B cell (primary cell): ENCODE measurements around the gene SGPL1. TPM values are rescaled to one million over a fixed set of nuclear protein-coding genes. Genes with fewer than 3 reads are reported as not detected.

Experiments used
- ATAC-seq: fragments of 200-7000 bp; cut with Tn5 transposase; one replicate; pipeline ENCODE4 v1.10.0; 2021; ENCODE audit warnings: low read depth, mild to moderate bottlenecking, moderate number of reproducible peaks, moderate library complexity
- CTCF ChIA-PET: fragments of 350-600 bp; sonication (Branson Sonifier 250); formaldehyde crosslinking; loops from one replicate; lab custom pipeline; 2021; ENCODE audit warnings: antibody characterized with exemption, inconsistent platforms; lab: Charles Lee
- POLR2A ChIA-PET: fragments of 350-600 bp; sonication (Branson Sonifier 250); formaldehyde crosslinking; loops from one replicate; lab custom pipeline; 2021; ENCODE audit warnings: antibody characterized with exemption; lab: Charles Lee
- DNase-seq: peaks from one replicate; pipeline ENCODE4 v3.0.0; 2013
- H2AFZ ChIP-seq: 2 replicates; pipeline ENCODE4 v1.6.1; 2012; ENCODE audit warnings: mild to moderate bottlenecking, low read depth, low read length; ENCODE audit not compliant: insufficient read depth, poor library complexity, severe bottlenecking
- H3K27ac ChIP-seq, 2 donors: 1 replicate in 1 of 2; 2 replicates in 1 of 2; pipeline ENCODE4 v1.5.1; 2012 to 2013; ENCODE audit warnings: low read length in 2 of 2, mild to moderate bottlenecking in 2 of 2, moderate library complexity in 1 of 2
- H3K27me3 ChIP-seq, 4 experiments: fragments of 200-600 bp in 1 of 4; sonication (generic) in 1 of 4; replicated peaks in 1 of 4; 1 replicate in 2 of 4; 2 replicates in 2 of 4; pipeline versions ENCODE4 v1.6.1 to v1.7.0; 2013 to 2016; ENCODE audit warnings: low read length in 3 of 4, mild to moderate bottlenecking in 2 of 4, mixed read lengths in 1 of 4, moderate library complexity in 1 of 4; ENCODE audit not compliant: insufficient read depth in 4 of 4, control insufficient read depth in 3 of 4; ENCODE audit errors: control extremely low read depth in 1 of 4
- H3K36me3 ChIP-seq, 2 experiments: replicated peaks in 1 of 2; 1 replicate in 1 of 2; 2 replicates in 1 of 2; pipeline versions ENCODE4 v1.6.1 to v1.7.1; 2013; ENCODE audit warnings: low read length in 1 of 2; ENCODE audit not compliant: insufficient read depth in 2 of 2, control insufficient read depth in 1 of 2; ENCODE audit errors: control extremely low read depth in 1 of 2, extremely low read depth in 1 of 2
- H3K4me1 ChIP-seq, 2 donors: fragments of 200-600 bp in 1 of 2; sonication (generic) in 1 of 2; 1 replicate in 1 of 2; 2 replicates in 1 of 2; pipeline versions ENCODE4 v1.5.1 to v1.6.1; 2013 to 2017; ENCODE audit warnings: low read length in 2 of 2; ENCODE audit not compliant: control insufficient read depth in 2 of 2, insufficient read depth in 2 of 2
- H3K4me2 ChIP-seq: replicated peaks from 2 replicates; pipeline ENCODE3; 2012; ENCODE audit warnings: mild to moderate bottlenecking, low read depth, low read length; ENCODE audit not compliant: poor library complexity, severe bottlenecking
- H3K4me3 ChIP-seq, 5 experiments: fragments of 200-600 bp in 1 of 5; sonication (generic) in 1 of 5; 1 replicate in 3 of 5; 2 replicates in 2 of 5; pipeline versions ENCODE4 v1.5.1 to v1.7.0; 2011 to 2016; ENCODE audit warnings: low read length in 4 of 5, mild to moderate bottlenecking in 4 of 5, low read depth in 2 of 5, control low read depth in 1 of 5, moderate library complexity in 1 of 5; ENCODE audit not compliant: insufficient read depth in 1 of 5; ENCODE audit errors: control extremely low read depth in 1 of 5, extremely low read depth in 1 of 5
- H3K79me2 ChIP-seq: fragments of 200-600 bp; sonication (generic); one replicate; pipeline ENCODE4 v1.6.0; 2016; ENCODE audit warnings: low read length; ENCODE audit not compliant: control insufficient read depth, insufficient read depth
- H3K9ac ChIP-seq: fragments of 200-600 bp; sonication (generic); 2 replicates; pipeline ENCODE4 v1.6.1; 2017; ENCODE audit warnings: mild to moderate bottlenecking, low read length, moderate library complexity
- H3K9me3 ChIP-seq, 3 donors: one replicate each; pipeline versions ENCODE4 v1.6.1 to v1.7.1; 2013; ENCODE audit warnings: low read length in 2 of 3; ENCODE audit not compliant: control insufficient read depth in 2 of 3, insufficient read depth in 1 of 3; ENCODE audit errors: control extremely low read depth in 1 of 3
- H4K20me1 ChIP-seq: 2 replicates; pipeline ENCODE4 v1.6.0; 2012; ENCODE audit warnings: mild to moderate bottlenecking, low read length; ENCODE audit not compliant: insufficient read depth, control insufficient read depth, poor library complexity, severe bottlenecking
- H3K27ac Mint-ChIP-seq: one replicate; pipeline ENCODE4 v1.8.0; 2021; ENCODE audit warnings: mixed read lengths
- H3K27me3 Mint-ChIP-seq: one replicate; pipeline ENCODE4 v1.8.0; 2021; ENCODE audit warnings: mixed read lengths
- H3K4me1 Mint-ChIP-seq: one replicate; pipeline ENCODE4 v1.8.0; 2021; ENCODE audit warnings: mixed read lengths
- H3K4me3 Mint-ChIP-seq: one replicate; pipeline ENCODE4 v1.8.0; 2021; ENCODE audit warnings: mixed read lengths
- H3K9me3 Mint-ChIP-seq: one replicate; pipeline ENCODE4 v1.8.0; 2022; ENCODE audit warnings: mixed read lengths; ENCODE audit not compliant: insufficient read depth
- CTCF ChIP-seq: fragments of 200-600 bp; IDR thresholded peaks from one replicate; pipeline ENCODE4 v1.8.0; 2022; ENCODE audit warnings: antibody characterized with exemption, mild to moderate bottlenecking
- EZH2 ChIP-seq: IDR thresholded peaks from 2 replicates; pipeline ENCODE4 v1.6.1; 2012; ENCODE audit warnings: borderline replicate concordance, low read depth, mild to moderate bottlenecking, moderate library complexity, low read length; ENCODE audit not compliant: insufficient read depth, poor library complexity, severe bottlenecking
- WGBS: methylation state at CpG from one replicate; pipeline ENCODE4 v1.1.5; 2013; ENCODE audit warnings: missing lambda C conversion rate; ENCODE audit not compliant: insufficient coverage; 5-methylcytosine and 5-hydroxymethylcytosine counted together
- intact Hi-C: fragments of 100-400 bp; cut with micrococcal nuclease; formaldehyde crosslinking; loops from one replicate; pipeline ENCODE4 v1.10.0; 2022
- polyA plus RNA-seq: library from polyadenylated mRNA; depleted of rRNA; stranded (reverse); fragments of >200 nt; gene quantifications from 2 replicates; pipeline ENCODE4 v1.2.3, GENCODE V29; 2012
- total RNA-seq, 2 donors: library from RNA; stranded (reverse); fragments of 120-200 nt in 1 of 2; gene quantifications; 1 replicate in 1 of 2; 2 replicates in 1 of 2; pipeline versions ENCODE4 v1.2.3 to v1.2.4, GENCODE V29; 2013 to 2022

The SGPL1 gene
- total and polyA plus RNA-seq, 2 donors (not counting 1 experiment from before 2014, with no cell fraction given): 9.1 to 46.2 TPM

- DNase-seq (no peak), ATAC-seq (no peak)
- WGBS: 100% methylated on average over 1 of the region's 2 CpGs
- H3K27ac Mint-ChIP-seq: no peak overlapping the region
- Histone ChIP-seq H3K36me3 (peaks cover 10 to 37% of the 10 kb centered on the region in 2 experiments), H3K4me2 (no peak overlapping the region), H3K79me2 (no peaks in the 10 kb centered on the region), H2AFZ (no peak overlapping the region), H3K27me3 (no peaks in the 10 kb centered on the region), H3K27ac (no peak overlapping the region), H3K4me3 (no peak overlapping the region), H4K20me1 (no peaks in the 10 kb centered on the region), H3K9me3 (no peaks in the 10 kb centered on the region), H3K4me1 (no peaks in the 10 kb centered on the region), H3K9ac (no peak overlapping the region)
- ChIA-PET CTCF (no interaction called here), POLR2A (no interaction called here)
- intact Hi-C loops: no loop called here
- H3K27me3 Mint-ChIP-seq: no peaks in the 10 kb centered on the region
- no peaks in the 10 kb centered on the region for H3K4me1 Mint-ChIP-seq
- TF ChIP-seq EZH2 (no peak), CTCF (no peak)
- H3K4me3 Mint-ChIP-seq: no peak overlapping the region
- H3K9me3 Mint-ChIP-seq: no peaks in the 10 kb centered on the region
Observed at GRCh38 chr10:70849582-70850016, 33.9 kb downstream of the SGPL1 start.

GRCh38 chr10:70850097-70850496 is 34.3 kb downstream of the SGPL1 start:
- H3K27me3 ChIP-seq: no peaks in the 10 kb centered on the region
- H3K27ac ChIP-seq: no peak overlapping the region
- CTCF ChIA-PET: no interaction called here
- Mint-ChIP-seq H3K27ac (no peak overlapping the region), H3K4me1 (no peaks in the 10 kb centered on the region), H3K4me3 (no peak overlapping the region), H3K27me3 (no peaks in the 10 kb centered on the region), H3K9me3 (no peaks in the 10 kb centered on the region)
- H3K4me2 ChIP-seq: no peak overlapping the region
- DNase-seq (no peak), ATAC-seq (no peak)
- TF ChIP-seq CTCF (no peak), EZH2 (no peak)
- no peaks in the 10 kb centered on the region for H3K4me1 ChIP-seq
- no peak overlapping the region for H3K9ac ChIP-seq
- peaks cover 12 to 39% of the 10 kb centered on the region in 2 experiments for H3K36me3 ChIP-seq
- H4K20me1 ChIP-seq: no peaks in the 10 kb centered on the region
- WGBS: no CpG with 5 or more reads among the region's 3 CpGs
- intact Hi-C loops: no loop called here
- peaks cover 0 to 1% (median 0%) of the 10 kb centered on the region in 3 donors for H3K9me3 ChIP-seq
- no peak overlapping the region for H3K4me3 ChIP-seq
- POLR2A ChIA-PET: no interaction called here
- no peak overlapping the region for H2AFZ ChIP-seq
- no peaks in the 10 kb centered on the region for H3K79me2 ChIP-seq
